Hair follicular keratinocyte (primary cell): Measurements from ENCODE around the gene ODAPH. TPM values are rescaled to one million over a fixed set of nuclear protein-coding genes. Genes with fewer than 3 reads are reported as not detected.

Experiments used
- total RNA-seq: library from RNA; depleted of rRNA; stranded (reverse); fragments of >200 nt; gene quantifications from 2 replicates; pipeline ENCODE4 v1.2.3, GENCODE V29; 2015

Gene ODAPH
- not detected in 2 replicates for total RNA-seq

GRCh38 chr4:75555294-75556164 lies at the start of gene ODAPH:
ODAPH (plus strand) TSS chr4:75556066; CDS start chr4:75556083, 17 bp downstream.

GRCh38 chr4:75514131-75514948 lies 41.5 kb upstream of the ODAPH start, which contains the start of the genes RCHY1 and THAP6:
RCHY1 (minus strand) TSS chr4:75514403; CDS start chr4:75514286, 117 bp downstream.
THAP6 (plus strand) TSS chr4:75514473; CDS start chr4:75515453, 980 bp downstream.

Other genes with a start within 250 kb of the ODAPH start
- gene RCHY1, start 41.7 kb upstream of the ODAPH start, total RNA-seq: 12.8 and 14.7 TPM in 2 replicates
- gene THAP6, start 41.6 kb upstream of the ODAPH start, total RNA-seq: 7.6 and 8.3 TPM in 2 replicates
- 0.46 and 0.62 TPM in 2 replicates for gene CDKL2, start 74.5 kb downstream of the ODAPH start, total RNA-seq
- gene G3BP2, start 117.3 kb downstream of the ODAPH start, total RNA-seq: 95.7 and 99.7 TPM in 2 replicates
- 71.0 and 75.2 TPM in 2 replicates for gene USO1, start 168.5 kb downstream of the ODAPH start, total RNA-seq